Testis (tissue), 2 donors: Measurements from ENCODE around the gene INPP4A.

Source experiments
- POLR2A ChIP-seq: fragments of 450-650 bp; IDR thresholded peaks from one replicate; pipeline ENCODE4 v1.6.1; 2017; ENCODE audit warnings: antibody characterized with exemption, mild to moderate bottlenecking, moderate library complexity
- TF ChIP-seq, protein P1 (sequence below), 3 experiments: fragments of 450-650 bp in 2 of 3; fragments of 200-600 bp in 1 of 3; sonication (generic) in 1 of 3; IDR thresholded peaks; one replicate each; pipeline ENCODE4 v1.5.1; 2016 to 2019; ENCODE audit warnings: antibody characterized with exemption in 3 of 3, mild to moderate bottlenecking in 2 of 3, moderate library complexity in 1 of 3

DNA sequence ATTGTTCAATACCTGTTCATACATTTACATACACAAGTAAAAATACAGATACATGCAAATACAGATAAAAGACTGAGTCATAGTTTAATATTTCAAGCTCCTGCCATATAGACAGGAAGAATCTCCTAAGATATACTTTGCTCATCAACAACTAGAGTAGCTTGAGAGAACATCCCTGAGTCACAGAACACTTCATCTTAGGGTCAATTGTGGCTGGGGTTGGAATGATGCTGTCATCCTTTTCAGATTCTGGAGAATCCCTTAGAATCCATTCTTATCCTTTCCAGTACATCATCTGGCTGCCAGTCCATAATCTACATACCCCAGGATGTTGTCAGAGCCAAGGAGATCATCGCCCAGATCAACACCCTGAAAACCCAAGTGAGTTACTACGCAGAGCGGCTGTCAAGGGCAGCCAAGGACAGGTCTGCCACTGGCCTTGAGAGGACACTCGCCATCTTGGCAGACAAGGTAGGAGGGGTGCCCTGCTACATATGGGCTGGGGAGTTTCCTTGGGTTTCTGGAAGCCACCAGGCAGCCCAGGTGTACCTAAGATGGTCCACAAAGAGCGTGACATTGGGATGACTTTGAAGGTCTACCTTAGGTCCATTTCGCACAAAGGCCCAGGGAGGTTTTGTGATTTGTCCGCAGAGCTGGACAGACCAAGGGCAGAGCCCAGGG is 108.0 kb downstream of the INPP4A start:
- no peak for TF ChIP-seq POLR2A
- TF ChIP-seq, protein P1, sequence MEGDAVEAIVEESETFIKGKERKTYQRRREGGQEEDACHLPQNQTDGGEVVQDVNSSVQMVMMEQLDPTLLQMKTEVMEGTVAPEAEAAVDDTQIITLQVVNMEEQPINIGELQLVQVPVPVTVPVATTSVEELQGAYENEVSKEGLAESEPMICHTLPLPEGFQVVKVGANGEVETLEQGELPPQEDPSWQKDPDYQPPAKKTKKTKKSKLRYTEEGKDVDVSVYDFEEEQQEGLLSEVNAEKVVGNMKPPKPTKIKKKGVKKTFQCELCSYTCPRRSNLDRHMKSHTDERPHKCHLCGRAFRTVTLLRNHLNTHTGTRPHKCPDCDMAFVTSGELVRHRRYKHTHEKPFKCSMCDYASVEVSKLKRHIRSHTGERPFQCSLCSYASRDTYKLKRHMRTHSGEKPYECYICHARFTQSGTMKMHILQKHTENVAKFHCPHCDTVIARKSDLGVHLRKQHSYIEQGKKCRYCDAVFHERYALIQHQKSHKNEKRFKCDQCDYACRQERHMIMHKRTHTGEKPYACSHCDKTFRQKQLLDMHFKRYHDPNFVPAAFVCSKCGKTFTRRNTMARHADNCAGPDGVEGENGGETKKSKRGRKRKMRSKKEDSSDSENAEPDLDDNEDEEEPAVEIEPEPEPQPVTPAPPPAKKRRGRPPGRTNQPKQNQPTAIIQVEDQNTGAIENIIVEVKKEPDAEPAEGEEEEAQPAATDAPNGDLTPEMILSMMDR (IDR thresholded peaks at IDR 0.05) = no peak
